SU-DHL-6 (cell line): ENCODE data around the gene HSPB3.

Experiments used
- H2AFZ ChIP-seq: fragments of 200-600 bp; sonication (generic); 2 replicates; pipeline ENCODE4 v1.6.1; 2014; ENCODE audit warnings: low read depth, mild to moderate bottlenecking, moderate library complexity, mixed read lengths, antibody characterized with exemption, low read length; ENCODE audit not compliant: severe bottlenecking
- H3F3A ChIP-seq: fragments of 200-600 bp; shearing (Covaris generic); 2 replicates; pipeline ENCODE4 v1.6.0; 2016; ENCODE audit warnings: antibody characterized with exemption, mild to moderate bottlenecking; ENCODE audit not compliant: insufficient read depth
- H3K27ac ChIP-seq: fragments of 200-600 bp; sonication (generic); 2 replicates; pipeline ENCODE4 v1.5.1; 2016; ENCODE audit warnings: low read depth, mild to moderate bottlenecking, low read length, moderate library complexity, mixed read lengths
- H3K27me3 ChIP-seq: fragments of 200-600 bp; sonication (generic), shearing (Covaris generic); 2 replicates; pipeline ENCODE4 v1.6.0; 2014; ENCODE audit warnings: mild to moderate bottlenecking, low read length
- H3K36me3 ChIP-seq: fragments of 200-600 bp; sonication (generic); 2 replicates; pipeline ENCODE4 v1.6.1; 2014; ENCODE audit warnings: mild to moderate bottlenecking, low read length, mixed read lengths
- H3K4me2 ChIP-seq: fragments of 300-600, 200-600 bp; shearing (Covaris generic), sonication (generic); 2 replicates; pipeline ENCODE4 v1.6.0; 2014; ENCODE audit warnings: low read length, low read depth, mild to moderate bottlenecking; ENCODE audit not compliant: poor library complexity, severe bottlenecking
- H3K4me3 ChIP-seq: fragments of 200-600 bp; sonication (generic); 2 replicates; pipeline ENCODE4 v1.5.1; 2014; ENCODE audit warnings: antibody characterized with exemption, low read length, mild to moderate bottlenecking, mixed read lengths; ENCODE audit not compliant: insufficient read depth, poor library complexity, severe bottlenecking
- H3K79me2 ChIP-seq: fragments of 200-600 bp; sonication (generic); 2 replicates; pipeline ENCODE4 v1.6.1; 2014; ENCODE audit warnings: mild to moderate bottlenecking, low read length, moderate library complexity; ENCODE audit not compliant: insufficient read depth
- H3K9ac ChIP-seq: fragments of 200-600 bp; sonication (generic); 2 replicates; pipeline ENCODE4 v1.7.0; 2014; ENCODE audit warnings: mild to moderate bottlenecking, low read length
- H3K9me2 ChIP-seq: fragments of 200-600 bp; sonication (generic); replicated peaks from 2 replicates; pipeline ENCODE4 v1.6.1; 2014; ENCODE audit warnings: low read length; ENCODE audit not compliant: insufficient read depth
- H3K9me3 ChIP-seq: fragments of 200-600 bp; sonication (generic); 2 replicates; pipeline ENCODE4 v1.6.1; 2014; ENCODE audit warnings: low read length, mixed read lengths; ENCODE audit not compliant: insufficient read depth
- H4K20me1 ChIP-seq: fragments of 200-600 bp; sonication (generic); 2 replicates; pipeline ENCODE4 v1.6.1; 2014; ENCODE audit warnings: low read depth, mild to moderate bottlenecking, antibody characterized with exemption, low read length, moderate library complexity, mixed read lengths
- EZH2phosphoT487 ChIP-seq: fragments of 200-600 bp; sonication (generic), shearing (Covaris generic); conservative IDR thresholded peaks from 2 replicates; pipeline ENCODE4 v1.6.1; 2018; ENCODE audit warnings: mild to moderate bottlenecking, antibody characterized with exemption, low read length, moderate library complexity, mixed read lengths
- TF ChIP-seq, protein P1 (sequence below): fragments of 200-600 bp; sonication (generic); IDR thresholded peaks from one replicate; pipeline ENCODE4 v1.5.1; 2017; ENCODE audit warnings: antibody characterized with exemption, mild to moderate bottlenecking, low read length, moderate library complexity; ENCODE audit not compliant: insufficient read depth, poor library complexity, severe bottlenecking

HSPB3 gene

DNA sequence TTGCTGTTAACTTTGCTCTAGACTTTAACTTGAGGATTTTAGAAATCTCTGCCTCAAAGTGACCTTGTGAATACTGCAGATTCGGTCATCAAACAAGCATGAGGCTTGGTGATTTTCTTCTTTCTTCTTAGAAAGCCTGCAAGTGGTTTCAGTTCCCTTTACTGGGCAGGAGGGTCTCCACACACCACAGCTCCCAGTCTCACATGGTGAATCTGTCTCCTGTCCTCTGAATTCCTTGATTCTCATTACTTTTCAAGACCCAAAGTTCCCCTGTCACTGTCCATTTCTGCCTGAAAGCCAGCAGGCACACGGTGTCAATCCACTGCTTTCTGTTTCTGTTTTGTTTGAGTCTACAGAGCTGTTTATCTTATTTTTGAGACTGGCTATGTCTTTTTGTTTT is 14.1 kb downstream of the HSPB3 start:
- no peak overlapping the region for H3K4me2 ChIP-seq
- H3K79me2 ChIP-seq = no peaks in the 10 kb centered on the region

DNA sequence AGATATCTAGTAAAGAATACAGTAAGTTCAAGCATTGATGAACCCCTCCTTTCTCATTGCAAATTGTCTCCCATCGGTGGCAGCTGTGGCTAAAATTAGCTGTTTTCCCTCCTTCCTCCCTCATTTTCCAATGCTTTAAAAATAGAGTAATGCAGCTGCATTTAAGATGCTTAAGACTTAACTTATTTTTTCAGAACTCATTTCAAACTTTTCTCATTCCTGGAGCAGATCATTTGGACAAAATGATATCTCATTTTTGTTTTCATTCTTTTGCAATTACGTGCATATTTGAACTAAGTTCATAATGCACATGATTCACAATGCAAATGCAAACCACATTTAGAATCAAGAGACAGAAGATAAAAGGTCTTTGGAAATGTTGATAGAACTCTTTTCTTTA is 14.6 kb downstream of the HSPB3 start:
- no peaks in the 10 kb centered on the region for H3K9me2 ChIP-seq
- no peak overlapping the region for H3K9ac ChIP-seq
- H3K9me3 ChIP-seq = peaks cover 4% of the 10 kb centered on the region; the same call in 1 of the 2 replicates
- H3K36me3 ChIP-seq = no peaks in the 10 kb centered on the region
- H3K4me2 ChIP-seq = no peak overlapping the region
- H3K27me3 ChIP-seq = no peaks in the 10 kb centered on the region
- no peaks in the 10 kb centered on the region for H3K79me2 ChIP-seq
- no peak overlapping the region for H3K27ac ChIP-seq
- TF ChIP-seq, protein P1, sequence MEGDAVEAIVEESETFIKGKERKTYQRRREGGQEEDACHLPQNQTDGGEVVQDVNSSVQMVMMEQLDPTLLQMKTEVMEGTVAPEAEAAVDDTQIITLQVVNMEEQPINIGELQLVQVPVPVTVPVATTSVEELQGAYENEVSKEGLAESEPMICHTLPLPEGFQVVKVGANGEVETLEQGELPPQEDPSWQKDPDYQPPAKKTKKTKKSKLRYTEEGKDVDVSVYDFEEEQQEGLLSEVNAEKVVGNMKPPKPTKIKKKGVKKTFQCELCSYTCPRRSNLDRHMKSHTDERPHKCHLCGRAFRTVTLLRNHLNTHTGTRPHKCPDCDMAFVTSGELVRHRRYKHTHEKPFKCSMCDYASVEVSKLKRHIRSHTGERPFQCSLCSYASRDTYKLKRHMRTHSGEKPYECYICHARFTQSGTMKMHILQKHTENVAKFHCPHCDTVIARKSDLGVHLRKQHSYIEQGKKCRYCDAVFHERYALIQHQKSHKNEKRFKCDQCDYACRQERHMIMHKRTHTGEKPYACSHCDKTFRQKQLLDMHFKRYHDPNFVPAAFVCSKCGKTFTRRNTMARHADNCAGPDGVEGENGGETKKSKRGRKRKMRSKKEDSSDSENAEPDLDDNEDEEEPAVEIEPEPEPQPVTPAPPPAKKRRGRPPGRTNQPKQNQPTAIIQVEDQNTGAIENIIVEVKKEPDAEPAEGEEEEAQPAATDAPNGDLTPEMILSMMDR = no peak
- no peak for TF ChIP-seq EZH2phosphoT487
- no peak overlapping the region for H2AFZ ChIP-seq
- no peaks in the 10 kb centered on the region for H3F3A ChIP-seq
- no peaks in the 10 kb centered on the region for H4K20me1 ChIP-seq
- no peak overlapping the region for H3K4me3 ChIP-seq

More for the DNA sequence above, 14.1 kb downstream of the HSPB3 start:
- Histone ChIP-seq H3K36me3 (no peaks in the 10 kb centered on the region), H2AFZ (no peak overlapping the region), H3K9ac (no peak overlapping the region), H3K9me3 (peaks cover 4% of the 10 kb centered on the region; the same call in 1 of the 2 replicates), H3K27me3 (no peaks in the 10 kb centered on the region), H3K27ac (no peak overlapping the region), H3F3A (no peaks in the 10 kb centered on the region), H3K9me2 (no peaks in the 10 kb centered on the region), H3K4me3 (no peak overlapping the region), H4K20me1 (no peaks in the 10 kb centered on the region)
- TF ChIP-seq, protein P1 = no peak
- TF ChIP-seq EZH2phosphoT487 = no peak

DNA sequence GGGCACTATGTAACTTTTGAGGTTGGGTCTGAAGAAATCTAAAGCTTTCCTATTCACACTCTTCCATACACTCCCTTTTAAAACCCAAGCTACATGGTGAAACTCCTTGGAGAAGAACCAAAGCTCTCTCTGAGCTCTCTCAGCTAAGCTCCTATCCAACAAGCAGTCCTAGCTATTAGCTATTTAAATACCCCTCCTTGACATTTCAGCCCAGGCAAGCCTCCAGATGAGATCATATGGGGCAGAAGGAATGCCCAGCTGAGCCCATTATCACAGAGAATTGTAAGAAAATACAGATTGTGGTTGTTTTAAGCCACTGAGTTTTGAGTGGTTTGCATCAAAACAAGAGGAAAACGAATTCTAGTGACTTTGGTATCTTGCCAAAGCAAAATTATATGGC is 15.2 kb downstream of the HSPB3 start:
- Histone ChIP-seq H3K9ac (no peak overlapping the region), H2AFZ (no peak overlapping the region), H3F3A (no peaks in the 10 kb centered on the region), H3K9me3 (peaks cover 4% of the 10 kb centered on the region; the same call in 1 of the 2 replicates), H3K79me2 (no peaks in the 10 kb centered on the region), H3K27ac (no peak overlapping the region), H3K9me2 (no peaks in the 10 kb centered on the region), H3K4me2 (no peak overlapping the region), H3K36me3 (no peaks in the 10 kb centered on the region), H3K4me3 (no peak overlapping the region), H4K20me1 (no peaks in the 10 kb centered on the region), H3K27me3 (no peaks in the 10 kb centered on the region)
- TF ChIP-seq, protein P1 = no peak
- no peak for TF ChIP-seq EZH2phosphoT487
